Large intestine (tissue), 3 donors: ENCODE results near the gene ADGRV1. TPM values are rescaled to one million over a fixed set of nuclear protein-coding genes. Genes with fewer than 3 reads are reported as not detected.

Experiments used
- DNase-seq, 2 donors: peaks; one replicate each; pipeline versions ENCODE4 v3.0.0 to v3.0.0-alpha.2; 2013
- H3K27ac ChIP-seq: one replicate; pipeline ENCODE4 v1.5.1; 2013; ENCODE audit warnings: low read length
- H3K27me3 ChIP-seq: 2 replicates; pipeline ENCODE4 v1.6.1; 2013; ENCODE audit warnings: low read length; ENCODE audit not compliant: control insufficient read depth, insufficient read depth
- H3K36me3 ChIP-seq: 2 replicates; pipeline ENCODE4 v1.6.1; 2013; ENCODE audit warnings: low read length; ENCODE audit not compliant: control insufficient read depth, insufficient read depth
- H3K4me1 ChIP-seq: one replicate; pipeline ENCODE4 v1.6.1; 2013; ENCODE audit warnings: low read length; ENCODE audit not compliant: control insufficient read depth, insufficient read depth
- H3K4me3 ChIP-seq: one replicate; pipeline ENCODE4 v1.5.1; 2013; ENCODE audit warnings: low read length
- H3K9me3 ChIP-seq: one replicate; pipeline ENCODE4 v1.6.1; 2013; ENCODE audit warnings: mild to moderate bottlenecking, low read depth, low read length, moderate library complexity; ENCODE audit not compliant: control insufficient read depth
- WGBS: methylation state at CpG from one replicate; pipeline ENCODE4 v1.1.5; 2013; ENCODE audit warnings: low lambda C conversion rate; ENCODE audit not compliant: insufficient coverage; 5-methylcytosine and 5-hydroxymethylcytosine counted together
- polyA plus RNA-seq: library from polyadenylated mRNA; unstranded; fragments of 120-200 nt; gene quantifications from one replicate; pipeline ENCODE4 v1.2.1, GENCODE V29; 2013

Gene ADGRV1
- polyA plus RNA-seq, 1 donor = 3.0 TPM

DNA sequence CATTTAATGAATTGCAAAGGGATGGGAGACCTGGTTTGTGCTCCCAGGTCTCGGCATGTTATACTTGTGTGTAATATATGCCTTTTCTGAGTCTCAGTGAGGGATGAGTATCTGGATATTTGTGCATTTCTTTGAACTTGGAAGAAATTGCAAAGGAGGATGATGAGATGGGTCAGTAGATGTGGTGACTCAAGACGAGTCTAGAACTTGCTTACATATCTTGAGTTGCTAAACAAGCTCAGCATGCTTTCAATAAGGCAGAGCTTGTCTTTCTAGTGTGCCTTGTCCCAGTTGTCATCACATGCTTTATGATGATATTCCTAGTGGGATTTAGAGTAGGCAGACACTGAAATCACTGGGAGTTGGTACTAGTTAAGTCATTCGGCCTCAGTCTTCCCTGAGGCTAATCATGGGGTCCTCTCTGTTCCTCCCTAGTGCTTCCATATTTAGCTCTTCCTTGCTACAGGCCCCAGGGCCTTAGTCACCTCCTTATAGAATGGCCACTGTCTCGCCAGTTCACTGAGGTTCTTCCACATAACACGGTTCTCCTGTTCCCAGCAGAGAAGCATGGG is 602.2 kb downstream of the ADGRV1 start:
- no peaks in the 10 kb centered on the region for H3K9me3 ChIP-seq
- no peaks in the 10 kb centered on the region for H3K27me3 ChIP-seq
- H3K4me1 ChIP-seq = peaks cover 4% of the 10 kb centered on the region
- no peak for DNase-seq
- no peaks in the 10 kb centered on the region for H3K36me3 ChIP-seq
- no peak overlapping the region for H3K27ac ChIP-seq
- no CpG with 5 or more reads among the region's 5 CpGs for WGBS
- H3K4me3 ChIP-seq = no peak overlapping the region

DNA sequence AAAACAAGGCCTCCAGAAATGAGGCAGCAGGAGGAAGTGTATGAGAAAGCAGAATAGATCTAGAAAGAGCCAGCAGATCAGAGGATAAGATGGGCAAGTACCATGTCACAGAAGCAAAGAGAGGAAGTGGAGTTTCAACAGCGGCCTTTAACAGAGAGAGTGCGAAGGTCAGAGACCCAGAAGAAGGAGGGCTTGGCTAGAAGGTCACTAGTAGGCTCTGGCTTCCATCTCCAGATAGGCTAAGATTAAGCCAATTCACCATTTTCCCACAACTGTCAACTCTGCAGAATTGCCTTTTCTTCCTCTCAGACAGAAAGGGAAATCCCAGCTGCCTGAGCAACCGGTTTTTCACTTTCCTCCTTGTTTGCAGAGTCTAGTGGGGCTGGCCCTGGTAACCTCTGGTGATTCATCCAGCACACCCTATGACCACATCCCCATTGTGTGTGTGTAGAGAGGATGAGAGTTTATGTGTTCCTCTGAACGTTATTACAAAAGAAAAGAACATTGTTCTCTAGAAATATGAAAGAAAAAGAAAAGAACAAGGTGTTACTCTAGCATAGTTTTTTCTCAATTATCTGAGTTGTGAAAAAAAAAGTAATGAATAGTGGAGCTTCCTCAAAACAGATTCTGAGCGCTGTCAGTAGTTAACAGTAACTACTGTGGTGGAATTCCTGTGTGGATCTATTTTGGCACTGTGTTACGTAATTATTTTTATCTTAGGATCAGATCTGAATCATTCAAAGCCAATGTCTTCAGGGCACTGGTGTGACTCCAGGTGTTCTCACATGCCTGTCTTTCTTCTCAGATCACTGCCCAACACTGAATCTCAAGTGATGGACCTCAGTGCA is 604.2 kb downstream of the ADGRV1 start:
- DNase-seq = peak; percentile 61 to 84
- 34% methylated on average over 4 of the region's 6 CpGs for WGBS
- H3K36me3 ChIP-seq = no peaks in the 10 kb centered on the region
- H3K27me3 ChIP-seq = no peaks in the 10 kb centered on the region
- peaks cover 4% of the 10 kb centered on the region for H3K4me1 ChIP-seq
- no peak overlapping the region for H3K27ac ChIP-seq
- H3K9me3 ChIP-seq = no peaks in the 10 kb centered on the region
- no peak overlapping the region for H3K4me3 ChIP-seq

DNA sequence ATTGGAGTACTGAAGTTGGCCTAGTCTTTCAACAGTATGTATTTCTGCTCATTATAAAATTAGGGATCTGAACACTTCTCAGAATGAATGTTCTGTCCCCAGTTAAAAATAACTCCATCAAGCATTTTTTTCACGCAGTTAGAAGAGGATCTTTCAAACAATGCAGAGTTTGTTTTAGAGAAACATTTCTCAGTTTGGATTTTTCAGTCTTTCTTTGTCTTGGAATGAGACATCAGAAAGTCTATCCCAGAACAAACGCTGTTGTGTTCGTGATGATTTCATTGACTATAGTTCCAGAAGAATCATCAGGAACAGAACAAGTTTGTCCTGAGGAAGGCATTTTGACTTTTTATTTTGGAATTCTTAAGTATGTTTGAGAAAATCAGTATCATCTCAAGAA is 605.8 kb downstream of the ADGRV1 start:
- Histone ChIP-seq H3K4me1 (peaks cover 4% of the 10 kb centered on the region), H3K36me3 (no peaks in the 10 kb centered on the region), H3K27me3 (no peaks in the 10 kb centered on the region), H3K9me3 (no peaks in the 10 kb centered on the region), H3K27ac (no peak overlapping the region), H3K4me3 (no peak overlapping the region)
- WGBS = 92% methylated on average over 2 of the region's 3 CpGs
- no peak for DNase-seq

DNA sequence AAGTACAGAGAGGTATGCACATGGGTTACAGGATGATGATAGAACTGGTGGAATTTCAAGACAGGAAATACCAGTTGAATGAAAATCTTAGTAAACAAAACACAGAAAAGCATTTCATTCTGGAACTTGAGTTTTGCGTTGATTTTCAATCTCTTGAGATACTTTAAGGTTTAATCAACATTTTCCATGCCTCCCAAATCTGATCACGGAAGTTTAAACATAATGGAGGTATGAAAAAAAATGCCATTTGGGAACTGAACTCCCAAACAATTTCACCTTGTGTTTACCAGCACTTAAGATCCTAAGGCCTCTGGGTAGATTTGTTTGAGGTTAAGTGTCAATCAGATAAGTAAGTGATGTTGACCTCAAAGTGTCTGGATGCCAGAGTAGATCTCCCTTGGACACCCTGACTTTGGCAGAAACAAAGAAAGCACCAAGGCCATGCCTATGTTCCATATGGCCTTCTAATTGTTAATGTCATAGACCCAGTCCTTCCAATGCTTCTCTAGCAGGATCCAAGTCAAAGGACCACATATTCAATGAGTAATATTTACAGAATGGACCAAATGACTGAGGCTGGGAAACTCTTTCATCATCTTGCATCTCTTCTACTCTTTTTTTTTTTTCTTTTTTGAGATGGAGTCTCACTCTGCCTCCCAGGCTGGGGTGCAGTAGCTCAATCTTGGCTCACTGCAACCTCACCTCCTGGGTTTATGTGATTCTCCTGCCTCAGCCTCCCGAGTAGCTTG is 607.6 kb downstream of the ADGRV1 start:
- no peak overlapping the region for H3K4me3 ChIP-seq

DNA sequence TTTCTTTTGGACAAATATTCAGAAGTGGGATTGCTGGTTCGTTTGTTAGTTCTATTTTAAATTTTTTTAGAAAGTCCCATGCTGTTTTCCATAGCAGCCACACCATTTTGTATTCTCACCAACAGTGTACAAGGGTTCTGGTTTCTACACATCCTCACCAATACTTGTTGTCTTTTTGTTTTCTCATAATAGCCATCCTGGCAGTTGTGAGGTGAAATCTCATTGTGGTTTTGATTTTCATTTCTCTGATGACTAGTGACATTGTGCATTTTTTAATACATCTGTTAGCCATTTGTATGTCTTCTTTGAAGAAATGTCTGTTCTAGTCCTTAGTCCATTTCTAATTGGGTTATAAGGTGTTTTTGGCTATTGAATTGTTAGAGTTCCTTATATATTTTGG is 610.3 kb downstream of the ADGRV1 start:
- H3K27me3 ChIP-seq = no peaks in the 10 kb centered on the region
- H3K9me3 ChIP-seq = no peaks in the 10 kb centered on the region
- WGBS = no CpG with 5 or more reads among the region's 1 CpG
- no peaks in the 10 kb centered on the region for H3K4me1 ChIP-seq
- no peaks in the 10 kb centered on the region for H3K36me3 ChIP-seq
- H3K27ac ChIP-seq = no peak overlapping the region
- H3K4me3 ChIP-seq = no peak overlapping the region
- DNase-seq = no peak

More for the DNA sequence above, 607.6 kb downstream of the ADGRV1 start:
- Histone ChIP-seq H3K4me1 (peaks cover 4% of the 10 kb centered on the region), H3K9me3 (no peaks in the 10 kb centered on the region), H3K27ac (no peak overlapping the region), H3K36me3 (no peaks in the 10 kb centered on the region), H3K27me3 (no peaks in the 10 kb centered on the region)
- 100% methylated on average over 2 of the region's 3 CpGs for WGBS
- DNase-seq = no peak

DNA sequence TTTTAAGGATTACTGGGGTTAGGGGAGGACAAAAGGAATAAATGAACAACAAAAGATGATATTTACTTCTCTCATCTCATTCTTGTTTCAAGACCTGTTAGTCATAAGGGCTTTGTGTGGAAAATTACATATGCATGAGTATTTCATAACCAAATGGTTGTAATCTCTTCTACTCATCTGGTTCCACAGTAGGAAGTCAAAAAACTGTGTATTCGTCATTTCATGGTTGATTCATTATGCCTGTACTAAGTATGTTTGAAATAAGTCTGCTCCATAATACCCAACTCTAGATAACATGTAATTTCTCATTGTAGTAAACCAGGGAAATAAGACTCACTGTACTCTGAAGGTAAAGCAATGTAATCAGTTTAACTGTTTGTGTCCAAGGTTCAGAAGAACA is 611.7 kb downstream of the ADGRV1 start:
- Histone ChIP-seq H3K4me1 (no peaks in the 10 kb centered on the region), H3K4me3 (no peak overlapping the region), H3K27ac (no peak overlapping the region), H3K27me3 (no peaks in the 10 kb centered on the region), H3K9me3 (no peaks in the 10 kb centered on the region), H3K36me3 (no peaks in the 10 kb centered on the region)
- DNase-seq = peak in 1 of 2 donors; percentile 17
- no CpG with 5 or more reads among the region's 1 CpG for WGBS

DNA sequence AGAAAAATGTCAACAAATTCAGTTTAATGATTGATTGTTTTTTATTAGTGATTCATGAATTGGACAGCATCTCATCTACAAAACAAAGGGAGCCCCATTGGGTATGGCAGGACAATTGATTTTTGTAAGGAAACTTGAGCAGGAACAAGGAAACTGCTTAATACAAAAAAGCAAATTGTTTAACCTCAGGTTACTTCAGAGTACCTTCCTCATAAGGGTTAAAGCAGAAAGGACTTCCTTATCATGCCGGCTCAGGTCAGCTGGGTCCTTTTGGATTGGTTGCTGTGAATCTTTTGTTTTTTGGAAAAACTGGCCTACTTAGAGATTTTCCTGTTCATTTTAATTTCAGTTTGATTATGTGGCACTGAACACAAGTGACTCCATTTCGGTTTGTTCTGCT is 612.7 kb downstream of the ADGRV1 start:
- Histone ChIP-seq H3K4me3 (no peak overlapping the region), H3K27me3 (no peaks in the 10 kb centered on the region), H3K9me3 (no peaks in the 10 kb centered on the region), H3K27ac (no peak overlapping the region), H3K4me1 (no peaks in the 10 kb centered on the region), H3K36me3 (no peaks in the 10 kb centered on the region)
- WGBS = 80% methylated on average over 2 of the region's 2 CpGs
- DNase-seq = no peak

DNA sequence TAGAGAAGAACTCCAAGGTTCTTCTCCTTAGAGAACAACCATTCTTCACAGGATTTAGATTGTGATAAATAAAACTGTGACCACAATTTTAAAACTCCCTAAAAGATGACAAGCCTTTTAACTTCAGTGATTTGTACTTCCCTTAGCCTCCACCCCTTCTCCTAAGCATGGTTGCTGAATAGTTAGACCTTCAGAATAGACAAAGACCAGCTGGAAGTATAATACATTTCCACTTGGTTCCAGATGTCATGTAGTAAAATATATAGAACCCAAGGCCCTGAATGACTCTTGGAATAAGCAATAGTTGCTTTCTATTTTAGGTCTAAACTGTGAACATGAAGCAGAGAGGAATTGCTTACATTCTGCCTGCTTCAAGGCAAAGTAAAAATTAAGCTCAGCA is 615.8 kb downstream of the ADGRV1 start:
- Histone ChIP-seq H3K4me3 (no peak overlapping the region), H3K9me3 (no peaks in the 10 kb centered on the region), H3K27me3 (no peaks in the 10 kb centered on the region), H3K36me3 (no peaks in the 10 kb centered on the region), H3K4me1 (no peaks in the 10 kb centered on the region), H3K27ac (no peak overlapping the region)
- DNase-seq = no peak

DNA sequence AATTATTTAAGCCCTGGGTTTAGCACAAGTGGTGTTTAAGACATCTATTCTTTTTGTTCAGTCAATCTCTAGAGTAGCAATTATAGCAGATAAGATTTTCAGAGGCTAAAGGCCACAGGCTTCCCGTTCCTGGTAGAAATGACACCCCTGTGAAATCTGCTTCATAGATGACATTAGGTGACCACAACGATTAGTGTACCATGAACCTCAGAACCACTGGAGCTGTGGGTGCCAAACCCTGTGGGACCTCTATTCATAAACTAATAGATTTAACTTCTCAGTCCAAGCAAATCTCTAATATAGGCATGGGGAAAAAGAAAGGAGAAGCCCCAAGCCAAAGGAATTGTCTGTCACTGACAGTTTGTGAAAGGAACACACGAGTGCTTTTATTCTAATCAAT is 617.1 kb downstream of the ADGRV1 start:
- H3K9me3 ChIP-seq = no peaks in the 10 kb centered on the region
- H3K27ac ChIP-seq = no peak overlapping the region
- WGBS = 30% methylated on average over 2 of the region's 3 CpGs
- DNase-seq = no peak
- H3K4me3 ChIP-seq = no peak overlapping the region
- no peaks in the 10 kb centered on the region for H3K36me3 ChIP-seq
- no peaks in the 10 kb centered on the region for H3K27me3 ChIP-seq
- no peaks in the 10 kb centered on the region for H3K4me1 ChIP-seq

DNA sequence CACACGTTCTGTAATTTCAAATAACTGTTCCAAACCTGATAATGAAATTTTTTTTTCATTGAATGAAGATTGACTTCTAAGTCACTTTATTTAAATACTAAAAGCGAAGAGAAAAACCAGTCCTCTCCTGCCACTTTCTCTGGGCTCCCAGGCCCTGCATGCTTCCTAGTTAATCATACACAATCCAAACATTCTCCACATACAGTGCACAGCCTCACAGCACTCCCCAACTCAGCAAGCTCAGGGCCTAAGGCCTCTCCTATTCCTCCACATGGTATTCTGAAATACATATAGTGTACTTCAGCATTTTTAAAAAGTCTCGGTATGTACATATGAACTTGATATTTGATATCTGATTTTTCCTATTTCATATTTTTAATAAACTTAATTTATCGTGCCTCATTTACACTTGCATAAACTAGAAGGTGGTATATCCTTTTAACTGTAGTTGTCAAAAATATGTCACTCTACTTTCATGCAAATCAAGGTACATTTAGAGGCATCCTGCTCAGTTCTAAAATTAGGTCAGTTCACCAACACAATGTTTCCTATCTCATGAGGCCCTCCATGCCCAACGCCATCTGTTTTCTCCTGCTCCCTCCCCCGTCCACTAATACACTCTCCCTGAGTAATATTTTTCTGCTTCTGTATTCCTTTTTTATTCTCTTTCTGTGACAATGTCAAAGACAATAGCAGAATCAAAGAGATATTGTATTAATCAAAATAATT is 617.9 kb downstream of the ADGRV1 start:
- peak in 1 of 2 donors; percentile 27 for DNase-seq
- 61% methylated on average over 5 of the region's 6 CpGs for WGBS
- Histone ChIP-seq H3K36me3 (no peaks in the 10 kb centered on the region), H3K4me1 (no peaks in the 10 kb centered on the region), H3K27ac (no peak overlapping the region), H3K27me3 (no peaks in the 10 kb centered on the region), H3K9me3 (no peaks in the 10 kb centered on the region), H3K4me3 (no peak overlapping the region)
